ENCODE measurements around the gene BICRAL. TPM values are rescaled to one million over a fixed set of nuclear protein-coding genes. Genes with fewer than 3 reads are reported as not detected.
"Not testable (repeated sequence)": the region's sequence is repeated elsewhere in the genome, so short reads cannot be mapped to it uniquely, and the experiment has no call there.

The BICRAL gene
- total and polyA plus RNA-seq, 2 donors from 2014 or later, result 2.7 to 20.9 TPM

GRCh38 chr6:42805297-42805861 is 23.5 kb downstream of the BICRAL start:
- Histone ChIP-seq H3K4me1 (ENCODE audit: control insufficient read depth in 2 of 3, insufficient read depth in 2 of 3, low read depth in 1 of 3, low read length in 3 of 3) (peaks cover 0 to 5% (median 2%) of the 10 kb centered on the region in 3 donors), H3K9me3 (ENCODE audit: control insufficient read depth in 2 of 3, insufficient read depth in 1 of 3, low read length in 3 of 3) (no peaks in the 10 kb centered on the region), H3K36me3 (ENCODE audit: control insufficient read depth in 2 of 3, insufficient read depth in 3 of 3, low read length in 3 of 3) (peaks cover 0 to 3% (median 0%) of the 10 kb centered on the region in 3 donors), H3K9ac (ENCODE audit: low read length in 3 of 3) (no peak overlapping the region), H3K27me3 (ENCODE audit: control insufficient read depth, insufficient read depth, low read length) (no peaks in the 10 kb centered on the region), H3K27ac (ENCODE audit: low read depth in 2 of 2, low read length in 2 of 2) (no peak overlapping the region), H3K4me3 (ENCODE audit: low read length in 3 of 3) (no peak overlapping the region)
- DNase-seq, result no peak
- no peak for FAIRE-seq
- TF ChIP-seq CTCF (IDR thresholded peaks at IDR 0.05; ENCODE audit: borderline replicate concordance, extremely low read depth, insufficient read depth), result no peak
- intact Hi-C loops (cut with DNase I), result no loop called here

GRCh38 chr6:42806359-42806758 is 24.5 kb downstream of the BICRAL start:
- DNase-seq; H3K4me3 ChIP-seq (ENCODE audit: low read length in 3 of 3); FAIRE-seq; H3K27ac ChIP-seq (ENCODE audit: low read depth in 2 of 2, low read length in 2 of 2); H3K9me3 ChIP-seq (ENCODE audit: control insufficient read depth in 2 of 3, insufficient read depth in 1 of 3, low read length in 3 of 3); H3K9ac ChIP-seq (ENCODE audit: low read length in 3 of 3); H3K36me3 ChIP-seq (ENCODE audit: control insufficient read depth in 2 of 3, insufficient read depth in 3 of 3, low read length in 3 of 3); H3K4me1 ChIP-seq (ENCODE audit: control insufficient read depth in 2 of 3, insufficient read depth in 2 of 3, low read depth in 1 of 3, low read length in 3 of 3); intact Hi-C loops (cut with DNase I); H3K27me3 ChIP-seq (ENCODE audit: control insufficient read depth, insufficient read depth, low read length): not testable (repeated sequence)

- Histone ChIP-seq H3K9me3 (ENCODE audit: control insufficient read depth in 2 of 3, insufficient read depth in 1 of 3, low read length in 3 of 3) (no peaks in the 10 kb centered on the region), H3K9ac (ENCODE audit: low read length in 3 of 3) (no peak overlapping the region), H3K36me3 (ENCODE audit: control insufficient read depth in 2 of 3, insufficient read depth in 3 of 3, low read length in 3 of 3) (peaks cover 0 to 3% (median 0%) of the 10 kb centered on the region in 3 donors), H3K27ac (ENCODE audit: low read depth in 2 of 2, low read length in 2 of 2) (no peak overlapping the region), H3K4me1 (ENCODE audit: control insufficient read depth in 2 of 3, insufficient read depth in 2 of 3, low read depth in 1 of 3, low read length in 3 of 3) (peaks cover 0 to 2% (median 0%) of the 10 kb centered on the region in 3 donors), H3K27me3 (ENCODE audit: control insufficient read depth, insufficient read depth, low read length) (no peaks in the 10 kb centered on the region), H3K4me3 (ENCODE audit: low read length in 3 of 3) (no peak overlapping the region)
- DNase-seq, result peak in 1 of 5 donors; percentile 45
- no peak for TF ChIP-seq CTCF (IDR thresholded peaks at IDR 0.05; ENCODE audit: borderline replicate concordance, extremely low read depth, insufficient read depth)
- intact Hi-C loops (cut with DNase I), result no loop called here
- FAIRE-seq, result no peak
Measured at GRCh38 chr6:42808492-42809483, 26.9 kb downstream of the BICRAL start.

GRCh38 chr6:42813074-42813645 is 31.3 kb downstream of the BICRAL start:
- TF ChIP-seq CTCF (IDR thresholded peaks at IDR 0.05; ENCODE audit: borderline replicate concordance, extremely low read depth, insufficient read depth), result no peak
- Histone ChIP-seq H3K4me1 (ENCODE audit: control insufficient read depth in 2 of 3, insufficient read depth in 2 of 3, low read depth in 1 of 3, low read length in 3 of 3) (peaks cover 0 to 2% (median 0%) of the 10 kb centered on the region in 3 donors), H3K36me3 (ENCODE audit: control insufficient read depth in 2 of 3, insufficient read depth in 3 of 3, low read length in 3 of 3) (peaks cover 0 to 3% (median 0%) of the 10 kb centered on the region in 3 donors), H3K27ac (ENCODE audit: low read depth in 2 of 2, low read length in 2 of 2) (no peak overlapping the region), H3K27me3 (ENCODE audit: control insufficient read depth, insufficient read depth, low read length) (no peaks in the 10 kb centered on the region), H3K9me3 (ENCODE audit: control insufficient read depth in 2 of 3, insufficient read depth in 1 of 3, low read length in 3 of 3) (no peaks in the 10 kb centered on the region), H3K9ac (ENCODE audit: low read length in 3 of 3) (no peak overlapping the region), H3K4me3 (ENCODE audit: low read length in 3 of 3) (no peak overlapping the region)
- intact Hi-C loops (cut with DNase I), result no loop called here
- no peak for DNase-seq
- FAIRE-seq, result no peak

Measured in kidney (tissue), 14 donors.